Fibroblast of lung (primary cell): ENCODE measurements around the gene UPK1B. TPM values are rescaled to one million over a fixed set of nuclear protein-coding genes. Genes with fewer than 3 reads are reported as not detected.

Experiments
- DNase-seq, 2 donors: peaks; one replicate each; pipeline versions ENCODE4 v3.0.0 to v3.0.0-alpha.2; 2010; ENCODE audit warnings: low read depth in 2 of 2
- H2AFZ ChIP-seq: 2 replicates; pipeline ENCODE4 v1.5.1; 2012; ENCODE audit warnings: low read length, control low read depth, inconsistent platforms
- H3K27ac ChIP-seq: 2 replicates; pipeline ENCODE4 v1.5.1; 2011; ENCODE audit warnings: low read length, control low read depth; ENCODE audit not compliant: insufficient read depth
- H3K27me3 ChIP-seq: 2 replicates; pipeline ENCODE4 v1.5.1; 2011; ENCODE audit warnings: mild to moderate bottlenecking, low read length; ENCODE audit not compliant: control insufficient read depth, insufficient read depth
- H3K36me3 ChIP-seq: 2 replicates; pipeline ENCODE4 v1.5.1; 2011; ENCODE audit warnings: low read length; ENCODE audit not compliant: control insufficient read depth, insufficient read depth
- H3K4me1 ChIP-seq: 2 replicates; pipeline ENCODE4 v1.5.1; 2011; ENCODE audit warnings: low read length; ENCODE audit not compliant: control insufficient read depth, insufficient read depth; ENCODE audit errors: extremely low read depth
- H3K4me2 ChIP-seq: 2 replicates; pipeline ENCODE4 v1.5.1; 2011; ENCODE audit warnings: low read length, control low read depth; ENCODE audit not compliant: insufficient read depth; ENCODE audit errors: extremely low read depth
- H3K4me3 ChIP-seq, 4 experiments: fragments of 200-600 bp in 1 of 4; sonication (generic) in 1 of 4; replicated peaks in 1 of 4; 2 replicates each; pipeline ENCODE4 v1.5.1; 2011 to 2016; ENCODE audit warnings: low read length in 4 of 4, low read depth in 3 of 4, mild to moderate bottlenecking in 3 of 4, control low read depth in 2 of 4, inconsistent platforms in 1 of 4, mixed read lengths in 1 of 4; ENCODE audit not compliant: insufficient read depth in 1 of 4; ENCODE audit errors: control extremely low read depth in 1 of 4
- H3K79me2 ChIP-seq: 2 replicates; pipeline ENCODE4 v1.5.1; 2012; ENCODE audit warnings: mild to moderate bottlenecking, low read length, inconsistent platforms; ENCODE audit not compliant: control insufficient read depth, insufficient read depth
- H3K9ac ChIP-seq: 2 replicates; pipeline ENCODE4 v1.5.1; 2011; ENCODE audit warnings: mild to moderate bottlenecking, low read length, control low read depth; ENCODE audit not compliant: insufficient read depth
- H3K9me3 ChIP-seq: 2 replicates; pipeline ENCODE4 v1.5.1; 2012; ENCODE audit warnings: low read depth, low read length; ENCODE audit not compliant: control insufficient read depth, insufficient read depth
- H4K20me1 ChIP-seq: 2 replicates; pipeline ENCODE4 v1.5.1; 2011; ENCODE audit warnings: low read length; ENCODE audit not compliant: control insufficient read depth, insufficient read depth; ENCODE audit errors: extremely low read depth
- EZH2 ChIP-seq: IDR thresholded peaks from 2 replicates; pipeline ENCODE4 v1.5.1; 2012; ENCODE audit warnings: low read length, control low read depth, mild to moderate bottlenecking; ENCODE audit errors: missing control alignments
- polyA plus RNA-seq, 2 donors: library from polyadenylated mRNA; depleted of rRNA in 1 of 2; stranded (reverse) in 1 of 2; unstranded in 1 of 2; fragments of >200 nt; gene quantifications; 2 replicates each; pipeline ENCODE4 v1.2.1, GENCODE V29; 2011 to 2012; ENCODE audit warnings: missing spikeins in 1 of 2
- total RNA-seq: library from RNA; depleted of rRNA; stranded (reverse); fragments of >200 nt; gene quantifications from 2 replicates; pipeline ENCODE4 v1.2.1, GENCODE V29; 2014
- TF ChIP-seq, protein P1 (sequence below), 2 donors: IDR thresholded peaks in 1 of 2; conservative IDR thresholded peaks in 1 of 2; 1 replicate in 1 of 2; 2 replicates in 1 of 2; pipeline ENCODE4 v1.5.1; 2011 to 2012; ENCODE audit warnings: low read length in 2 of 2, control low read depth in 1 of 2, inconsistent platforms in 1 of 2, low read depth in 1 of 2, mild to moderate bottlenecking in 1 of 2

Gene UPK1B
- total and polyA plus RNA-seq, 2 donors (not counting 1 experiment from before 2014, with no cell fraction given) = not detected

DNA sequence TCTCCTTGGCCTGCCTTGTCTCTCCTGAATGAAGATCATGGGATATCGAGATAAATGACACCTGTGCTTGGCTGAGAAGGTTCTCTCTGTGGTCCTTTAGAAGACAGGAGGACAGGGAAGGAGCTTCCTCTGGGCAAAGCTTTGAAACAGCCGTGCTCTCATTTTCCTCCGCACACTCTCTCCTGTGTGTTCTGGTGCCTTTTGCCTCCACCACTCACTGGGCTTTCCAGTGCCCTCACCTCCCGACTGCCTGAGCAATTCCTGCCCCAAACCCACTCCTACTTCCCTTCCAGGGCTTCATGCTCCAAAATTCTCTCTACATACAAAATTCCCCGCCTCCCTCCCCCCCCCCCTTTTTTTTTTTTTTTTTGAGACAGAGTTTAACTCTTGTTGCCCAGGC lies 32.3 kb downstream of the UPK1B start:
- Histone ChIP-seq H3K27ac (no peak overlapping the region), H3K9ac (no peak overlapping the region), H3K9me3 (no peaks in the 10 kb centered on the region), H2AFZ (no peak overlapping the region), H3K4me2 (no peak overlapping the region), H3K4me3 (no peak overlapping the region), H3K4me1 (no peaks in the 10 kb centered on the region), H3K36me3 (no peaks in the 10 kb centered on the region), H3K27me3 (no peaks in the 10 kb centered on the region), H4K20me1 (no peaks in the 10 kb centered on the region), H3K79me2 (no peaks in the 10 kb centered on the region)
- TF ChIP-seq EZH2 = no peak
- TF ChIP-seq, protein P1, sequence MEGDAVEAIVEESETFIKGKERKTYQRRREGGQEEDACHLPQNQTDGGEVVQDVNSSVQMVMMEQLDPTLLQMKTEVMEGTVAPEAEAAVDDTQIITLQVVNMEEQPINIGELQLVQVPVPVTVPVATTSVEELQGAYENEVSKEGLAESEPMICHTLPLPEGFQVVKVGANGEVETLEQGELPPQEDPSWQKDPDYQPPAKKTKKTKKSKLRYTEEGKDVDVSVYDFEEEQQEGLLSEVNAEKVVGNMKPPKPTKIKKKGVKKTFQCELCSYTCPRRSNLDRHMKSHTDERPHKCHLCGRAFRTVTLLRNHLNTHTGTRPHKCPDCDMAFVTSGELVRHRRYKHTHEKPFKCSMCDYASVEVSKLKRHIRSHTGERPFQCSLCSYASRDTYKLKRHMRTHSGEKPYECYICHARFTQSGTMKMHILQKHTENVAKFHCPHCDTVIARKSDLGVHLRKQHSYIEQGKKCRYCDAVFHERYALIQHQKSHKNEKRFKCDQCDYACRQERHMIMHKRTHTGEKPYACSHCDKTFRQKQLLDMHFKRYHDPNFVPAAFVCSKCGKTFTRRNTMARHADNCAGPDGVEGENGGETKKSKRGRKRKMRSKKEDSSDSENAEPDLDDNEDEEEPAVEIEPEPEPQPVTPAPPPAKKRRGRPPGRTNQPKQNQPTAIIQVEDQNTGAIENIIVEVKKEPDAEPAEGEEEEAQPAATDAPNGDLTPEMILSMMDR (conservative IDR thresholded peaks at IDR 0.05 in 1 of 2, IDR thresholded peaks at IDR 0.05 in 1 of 2; ENCODE audit: low read depth in 1 of 2, low read length in 2 of 2) = no peak
- DNase-seq = no peak

- Histone ChIP-seq H3K9ac (no peak overlapping the region), H2AFZ (no peak overlapping the region), H4K20me1 (no peaks in the 10 kb centered on the region), H3K4me2 (no peak overlapping the region), H3K36me3 (peaks cover 2% of the 10 kb centered on the region), H3K9me3 (no peaks in the 10 kb centered on the region), H3K4me1 (no peaks in the 10 kb centered on the region), H3K79me2 (no peaks in the 10 kb centered on the region), H3K4me3 (no peak overlapping the region), H3K27me3 (no peaks in the 10 kb centered on the region), H3K27ac (no peak overlapping the region)
- DNase-seq = no peak
- TF ChIP-seq EZH2 = no peak
- TF ChIP-seq, protein P1 (conservative IDR thresholded peaks at IDR 0.05 in 1 of 2, IDR thresholded peaks at IDR 0.05 in 1 of 2; ENCODE audit: low read depth in 1 of 2, low read length in 2 of 2) = no peak
These were observed 33.5 kb downstream of the UPK1B start for GRCh38 chr3:119206611-119207511.

DNA sequence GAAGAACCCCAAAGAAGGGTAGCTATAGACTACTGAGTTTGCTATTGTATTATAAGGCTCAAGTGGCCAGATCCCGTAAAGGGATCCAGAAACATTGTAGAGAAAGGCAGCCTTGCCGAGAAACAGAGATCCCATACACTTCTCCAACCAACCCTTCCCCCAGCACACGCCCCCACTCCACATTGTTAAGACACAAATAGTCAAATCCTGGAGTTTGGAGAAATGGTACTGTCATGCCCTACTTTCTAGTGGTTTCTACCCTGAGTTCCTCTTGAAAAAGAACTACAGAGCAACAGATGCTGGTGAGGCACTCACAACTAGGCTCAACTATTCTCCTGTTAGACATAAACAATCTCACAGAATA lies 34.1 kb downstream of the UPK1B start:
- Histone ChIP-seq H3K9me3 (no peaks in the 10 kb centered on the region), H3K4me3 (no peak overlapping the region), H3K4me1 (no peaks in the 10 kb centered on the region), H3K27ac (no peak overlapping the region), H3K79me2 (no peaks in the 10 kb centered on the region), H2AFZ (no peak overlapping the region), H3K4me2 (no peak overlapping the region), H3K27me3 (no peaks in the 10 kb centered on the region), H3K36me3 (peaks cover 2% of the 10 kb centered on the region), H3K9ac (no peak overlapping the region), H4K20me1 (no peaks in the 10 kb centered on the region)
- DNase-seq = no peak
- TF ChIP-seq EZH2 = no peak
- TF ChIP-seq, protein P1 (conservative IDR thresholded peaks at IDR 0.05 in 1 of 2, IDR thresholded peaks at IDR 0.05 in 1 of 2; ENCODE audit: low read depth in 1 of 2, low read length in 2 of 2) = no peak
